ENCODE measurements around the gene MAPK13.

DNA sequence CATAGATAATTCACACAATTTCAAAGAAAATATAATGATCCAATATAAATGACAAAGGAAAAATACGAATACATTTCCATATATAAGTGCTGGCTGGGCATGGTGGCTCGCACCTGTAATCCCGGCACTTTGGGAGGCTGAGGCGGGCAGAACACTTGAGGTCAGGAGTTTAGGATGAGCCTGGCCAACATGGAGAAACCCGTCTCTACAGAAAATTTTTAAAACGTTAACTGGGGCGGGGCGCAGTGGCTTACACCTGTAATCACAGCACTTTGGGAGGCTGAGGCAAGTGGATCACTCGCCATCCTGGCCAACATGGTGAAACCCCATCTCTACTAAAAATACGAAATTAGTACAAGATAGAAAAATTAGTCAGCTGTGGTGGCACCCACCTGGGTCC, 14.9 kb upstream of the MAPK13 start:
- TF ChIP-seq CTCF (conservative IDR thresholded peaks at IDR 0.05; ENCODE audit: low read depth, low read length): no peak
- no peak for TF ChIP-seq EZH2 (IDR thresholded peaks at IDR 0.05; ENCODE audit: borderline replicate concordance, low read depth, low read length, poor library complexity, severe bottlenecking)
